ENCODE results near the gene CERS6.

DNA sequence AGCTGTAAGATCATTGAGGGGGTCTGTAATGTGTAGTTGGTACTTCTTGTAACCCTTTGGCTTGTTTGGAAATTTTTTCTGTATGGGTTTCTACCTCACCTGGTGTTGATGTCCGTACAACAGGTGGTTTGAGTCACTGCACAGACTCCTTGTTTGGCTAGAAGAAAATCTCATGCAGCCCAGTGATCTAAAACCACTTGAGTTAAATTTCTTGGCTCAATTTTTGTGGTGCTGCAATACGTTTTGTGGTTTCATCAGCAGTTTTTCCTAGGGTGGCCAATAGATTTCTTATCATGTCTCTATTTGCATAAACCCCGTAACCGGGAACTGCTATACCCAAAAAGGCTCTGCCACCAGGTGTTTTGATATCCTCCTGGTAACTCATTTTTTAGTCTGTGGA lies 43.4 kb downstream of the CERS6 start:
- TF ChIP-seq EZH2 (IDR thresholded peaks at IDR 0.05) (no peak), POLR2AphosphoS5 (IDR thresholded peaks at IDR 0.05; ENCODE audit: borderline replicate concordance, low read depth, low read length) (no peak), FOXP2 (optimal IDR thresholded peaks at IDR 0.05; ENCODE audit: control extremely low read depth, extremely low read length, insufficient read depth) (no peak)

Measured in SK-N-MC (cell line).